ENCODE results near the gene NMB.
A peak's percentile ranks its signal among the peaks of the same experiment; 100 is the strongest.
"Not testable (repeated sequence)": the region's sequence is repeated elsewhere in the genome, so short reads cannot be mapped to it uniquely, and the experiment has no call there.

The NMB gene

GRCh38 chr15:84654689-84655453 is 3.1 kb downstream of the NMB start:
- DNase-seq = peak; percentile 81

DNA sequence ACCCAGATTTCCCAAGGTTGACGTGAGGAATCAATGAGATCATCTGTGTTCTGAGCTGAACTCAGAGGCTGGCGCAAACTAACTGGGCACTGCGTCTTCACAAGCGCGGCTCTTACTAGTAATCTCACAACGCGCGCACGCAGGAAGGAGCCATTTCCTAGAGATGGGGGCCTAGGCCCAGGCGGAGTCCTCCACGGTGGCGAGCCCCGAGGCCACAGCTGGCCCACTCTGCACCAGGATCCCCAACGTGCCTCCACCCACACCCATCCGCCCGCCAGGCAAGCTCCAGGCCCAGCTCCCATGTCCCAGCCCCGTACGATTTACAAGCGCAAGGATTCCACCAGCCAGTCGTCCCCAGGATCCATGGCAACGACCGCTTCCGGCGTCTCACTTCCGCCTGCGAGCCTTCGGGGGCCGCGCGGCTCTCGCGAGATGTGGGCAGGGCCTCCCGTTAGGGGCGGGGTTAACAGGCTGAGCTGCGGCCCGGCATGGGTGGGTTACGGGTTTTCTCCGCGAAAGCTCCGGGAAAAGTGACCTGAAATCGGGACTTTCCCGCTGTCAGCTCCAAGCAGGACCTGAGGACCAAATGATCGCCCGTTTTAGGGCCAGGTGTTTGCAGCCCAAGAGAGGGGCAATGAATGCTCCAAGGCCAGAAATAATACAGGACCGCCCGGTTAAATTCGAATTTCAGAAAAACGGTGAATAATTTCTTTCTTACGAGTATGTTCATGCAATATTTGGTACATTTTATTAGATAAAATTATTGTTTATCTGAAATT is 3.9 kb downstream of the NMB start, which contains the start of gene WDR73:
WDR73 (minus strand) TSS at position 374 of the 779 bp plus-strand sequence; CDS start at position 365, 9 bp downstream.
- peak; percentile 96 for DNase-seq

DNA sequence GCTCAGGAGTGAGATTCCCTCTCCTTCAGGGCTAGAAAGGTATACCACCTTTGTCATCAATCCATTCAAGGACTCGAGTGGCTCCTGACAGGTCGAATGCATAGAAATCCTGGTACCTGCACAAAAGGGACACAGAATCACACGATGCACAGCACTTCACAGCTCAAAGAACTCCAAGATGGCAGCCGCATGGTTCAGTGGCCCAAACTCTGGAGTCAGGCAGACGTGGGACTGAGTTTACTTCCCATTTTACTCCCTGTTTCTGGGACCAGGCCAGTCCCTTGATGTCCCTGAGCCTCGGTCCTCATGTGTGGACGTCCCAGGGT is 4.5 kb downstream of the NMB start:
- DNase-seq = no peak

- DNase-seq = no peak
Observed at GRCh38 chr15:84649706-84650105, 8.3 kb downstream of the NMB start.

GRCh38 chr15:84648539-84648938 is 9.5 kb downstream of the NMB start:
- no peak for DNase-seq

GRCh38 chr15:84647726-84648125 is 10.3 kb downstream of the NMB start:
- no peak for DNase-seq

- no peak for DNase-seq
Observed at GRCh38 chr15:84645997-84646396, 12.0 kb downstream of the NMB start.

- DNase-seq = no peak
Observed at GRCh38 chr15:84645496-84645895, 12.5 kb downstream of the NMB start.

DNA sequence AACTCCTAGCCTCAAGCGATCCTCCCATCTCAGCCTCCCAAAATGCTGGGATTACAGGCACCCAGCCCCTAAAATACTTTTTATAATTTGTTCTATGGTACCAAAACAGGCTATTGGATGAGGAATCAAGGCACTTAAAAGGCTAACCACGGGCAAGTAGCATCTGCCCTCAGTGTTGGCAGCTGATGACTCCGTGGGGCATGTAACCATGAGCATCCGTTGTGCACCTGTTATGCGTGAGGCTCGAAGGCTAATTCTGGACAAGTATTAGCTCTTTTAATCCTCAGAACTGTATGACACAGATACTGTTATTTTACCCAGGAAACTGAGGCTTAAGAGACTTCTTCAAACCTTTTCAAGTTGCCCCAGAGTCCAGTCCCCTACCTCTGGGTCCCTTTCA is 14.2 kb downstream of the NMB start:
- no peak for DNase-seq

- DNase-seq = not testable (repeated sequence)
Observed at GRCh38 chr15:84642640-84643039, 15.4 kb downstream of the NMB start.

- not testable (repeated sequence) for DNase-seq
Observed at GRCh38 chr15:84641871-84642270, 16.1 kb downstream of the NMB start.

- no peak for DNase-seq
Observed at GRCh38 chr15:84638103-84638502, 19.9 kb downstream of the NMB start.

- DNase-seq = no peak
Observed at GRCh38 chr15:84634228-84634837, 23.7 kb downstream of the NMB start.

DNA sequence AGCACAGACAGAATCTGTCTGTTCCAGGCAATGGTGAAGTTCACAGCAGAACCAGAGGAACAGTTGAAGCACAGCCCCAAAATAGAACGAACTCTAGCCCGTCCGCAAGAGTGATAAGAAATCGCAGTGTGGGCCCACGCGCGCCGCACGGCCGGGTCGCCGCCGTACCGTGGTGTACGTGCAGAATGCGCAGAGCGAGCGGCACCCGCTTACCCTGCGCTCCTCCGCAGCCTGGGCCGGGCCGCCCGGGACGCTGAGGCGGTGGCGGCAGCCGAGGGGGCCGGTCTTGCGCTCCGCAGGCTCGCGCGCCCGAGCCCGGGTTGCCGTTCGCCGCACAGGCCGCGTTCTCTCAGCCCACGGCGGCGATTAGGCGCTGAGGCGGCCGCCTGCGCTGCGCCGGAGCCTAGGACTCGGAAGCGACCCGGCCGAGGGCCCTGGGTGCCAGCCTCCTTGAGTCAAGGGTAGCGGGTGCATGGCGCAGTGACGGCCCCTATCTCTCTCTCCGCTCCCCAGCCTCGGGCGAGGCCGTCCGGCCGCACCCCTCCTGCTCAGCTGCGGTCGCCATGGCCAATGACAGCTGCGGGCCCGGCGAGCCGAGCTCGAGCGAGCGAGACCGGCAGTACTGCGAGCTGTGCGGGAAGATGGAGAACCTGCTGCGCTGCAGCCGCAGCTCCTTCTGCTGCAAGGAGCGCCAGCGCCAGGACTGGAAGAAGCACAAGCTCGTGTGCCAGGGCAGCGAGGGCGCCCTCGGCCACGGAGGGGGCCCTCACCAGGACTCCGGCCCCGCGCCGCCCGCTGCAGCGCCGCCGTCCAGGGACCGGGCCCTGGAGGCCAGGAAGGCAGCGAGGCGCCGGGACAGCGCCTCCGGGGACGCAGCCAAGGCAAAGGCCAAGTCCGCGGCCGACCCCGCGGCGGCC is 24.4 kb downstream of the NMB start:
- DNase-seq = peak; percentile 93

DNA sequence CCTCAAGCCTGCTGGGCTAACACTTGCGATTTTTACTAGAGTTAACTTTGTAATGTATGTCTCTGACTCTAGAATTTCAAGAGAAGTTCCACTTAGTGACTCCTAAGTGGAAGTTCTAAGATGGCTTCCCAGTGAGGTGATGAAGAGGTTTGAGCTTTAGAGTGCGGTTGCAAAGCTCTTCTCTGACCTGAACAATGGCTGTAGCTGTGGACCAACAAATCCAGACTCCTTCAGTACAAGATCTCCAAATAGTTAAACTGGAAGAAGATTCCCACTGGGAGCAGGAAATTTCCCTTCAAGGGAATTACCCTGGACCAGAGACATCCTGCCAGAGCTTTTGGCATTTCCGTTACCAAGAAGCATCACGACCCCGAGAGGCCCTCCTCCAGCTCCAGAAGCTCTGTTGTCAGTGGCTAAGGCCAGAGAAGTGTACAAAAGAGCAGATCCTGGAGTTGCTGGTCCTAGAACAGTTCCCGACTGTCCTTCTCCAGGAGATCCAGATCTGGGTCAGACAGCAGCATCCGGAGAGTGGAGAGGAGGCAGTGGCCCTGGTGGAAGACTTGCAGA is 26.2 kb downstream of the NMB start:
- no peak for DNase-seq

DNA sequence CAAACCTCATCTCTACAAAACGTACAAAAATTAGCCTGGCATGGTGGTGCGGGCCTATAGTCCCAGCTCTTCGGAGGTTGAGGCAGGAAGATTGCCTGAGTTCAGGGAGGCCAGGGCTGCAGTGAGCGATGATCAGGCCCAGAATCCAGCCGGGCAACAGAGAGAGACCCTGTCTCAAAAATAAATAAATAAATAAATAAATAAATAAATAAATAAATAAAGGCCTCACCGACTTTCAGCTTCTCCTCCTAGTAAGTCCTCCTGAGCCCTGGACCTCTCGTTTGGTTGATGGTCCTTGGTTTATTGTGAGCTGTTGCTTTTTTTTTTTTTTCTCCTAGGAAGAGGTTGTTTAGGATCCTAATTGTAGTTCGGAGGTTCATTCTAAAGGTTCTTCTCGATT is 29.0 kb downstream of the NMB start:
- DNase-seq = no peak

DNA sequence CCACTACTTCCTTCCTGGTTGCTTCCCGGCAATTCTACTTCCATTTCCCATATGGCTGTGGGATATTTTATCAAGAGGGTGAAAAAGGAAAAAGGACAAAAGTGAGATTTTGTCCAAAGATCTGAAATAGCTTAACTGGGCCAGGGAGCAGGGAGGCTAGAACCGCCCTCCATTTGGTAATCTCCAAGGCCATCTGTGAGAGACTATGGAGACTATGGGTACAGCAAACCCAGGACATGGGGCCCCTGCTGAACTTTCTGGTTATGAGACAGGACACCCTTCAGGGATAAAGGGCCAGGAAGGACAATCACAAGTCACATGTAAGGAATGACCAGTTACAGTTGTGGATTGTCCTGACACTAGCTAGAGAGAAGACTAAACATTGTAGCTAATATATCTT is 32.9 kb downstream of the NMB start:
- no peak for DNase-seq

GRCh38 chr15:84624359-84624758 is 33.6 kb downstream of the NMB start:
- no peak for DNase-seq

GRCh38 chr15:84621358-84621979 is 36.5 kb downstream of the NMB start:
- DNase-seq = no peak

GRCh38 chr15:84620626-84621025 is 37.4 kb downstream of the NMB start:
- no peak for DNase-seq

GRCh38 chr15:84616235-84616634 is 41.8 kb downstream of the NMB start:
- DNase-seq = no peak

- no peak for DNase-seq
Observed at GRCh38 chr15:84611631-84612030, 46.4 kb downstream of the NMB start.
